ENCODE results near the gene ATG10. TPM values are rescaled to one million over a fixed set of nuclear protein-coding genes. Genes with fewer than 3 reads are reported as not detected.

ATG10 gene
- total and polyA plus RNA-seq, 2 of the 13 experiments (the other 11 are each of a cell fraction or from before 2014, with no cell fraction given): 2.0 to 5.7 TPM

DNA sequence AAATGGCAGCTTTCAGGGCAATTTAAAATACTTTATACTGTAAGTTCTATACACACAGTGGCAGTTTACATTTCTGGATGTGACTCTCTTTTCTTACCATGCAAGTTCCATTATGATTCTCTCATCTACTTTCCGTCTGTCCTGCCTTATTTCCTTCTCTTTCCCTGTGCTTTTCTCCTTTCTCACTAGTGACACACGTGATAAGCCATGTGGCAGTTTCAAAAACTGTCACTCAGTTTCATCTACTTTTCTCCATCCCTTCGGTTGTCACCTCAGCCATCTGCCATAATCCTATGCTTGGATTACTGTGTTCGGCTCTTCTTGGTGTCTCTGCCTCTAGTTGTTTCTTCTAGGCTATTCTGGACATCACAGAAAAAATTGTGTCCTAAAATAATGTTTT, 46.8 kb upstream of the ATG10 start:
- WGBS (ENCODE audit: low lambda C conversion rate): 15% methylated on average over 4 of the region's 4 CpGs
- TF ChIP-seq TFAP4 (IDR thresholded peaks at IDR 0.05; ENCODE audit: borderline replicate concordance, low read depth) (no peak), MNT (IDR thresholded peaks at IDR 0.05) (peak; percentile 76)
- H3K9me3 ChIP-seq (ENCODE audit: low read length): no peaks in the 10 kb centered on the region
- FAIRE-seq (no peak), ATAC-seq (no peak), DNase-seq (ENCODE audit: low spot score) (no peak)
- H3K4me3 ChIP-seq (replicated peaks in 1 of 3; ENCODE audit: insufficient read depth in 1 of 3, low read depth in 2 of 3, low read length in 3 of 3): no peak overlapping the region
- H3K27me3 ChIP-seq (ENCODE audit: control insufficient read depth in 1 of 2, insufficient read depth in 2 of 2, low read length in 2 of 2): no peaks in the 10 kb centered on the region; a peak in 1 of 5 replicates
- ChIA-PET CTCF (ENCODE audit: low intra/inter-chr PET ratio, low total read pairs) (no interaction called here), POLR2A (no interaction called here)
- no peak overlapping the region for H3K9ac ChIP-seq (ENCODE audit: insufficient read depth, low read depth, low read length)
- H2AFZ ChIP-seq (ENCODE audit: low read length): no peak overlapping the region
- no peaks in the 10 kb centered on the region for H3K36me3 ChIP-seq (replicated peaks in 1 of 2; ENCODE audit: control insufficient read depth in 1 of 2, insufficient read depth in 2 of 2, low read length in 2 of 2)
- intact Hi-C loops (cut with micrococcal nuclease; ENCODE audit: unreplicated experiment) (no loop called here), in situ Hi-C loops (cut with HindIII; ENCODE audit: extremely low pct_ligation_motif_present, low pct_unique_long_range_greater_than_20kb) (no loop called here)
- H3K4me2 ChIP-seq (ENCODE audit: low read depth, low read length): no peak overlapping the region
- no peaks in the 10 kb centered on the region for H3K4me1 ChIP-seq (ENCODE audit: insufficient read depth, low read length)
- no TSS peak for BruUV-seq (replicated peaks)
- H4K20me1 ChIP-seq (ENCODE audit: insufficient read depth, low read length): no peaks in the 10 kb centered on the region
- no peak overlapping the region for H3K27ac ChIP-seq (ENCODE audit: extremely low read length, insufficient read depth, low read length)
- H3K79me2 ChIP-seq (ENCODE audit: insufficient read depth, low read length): no peaks in the 10 kb centered on the region

GRCh38 chr5:81925981-81926380, 45.8 kb upstream of the ATG10 start:
- WGBS (ENCODE audit: low lambda C conversion rate): 16% methylated on average over 7 of the region's 7 CpGs
- Histone ChIP-seq H2AFZ (ENCODE audit: low read length) (no peak overlapping the region), H4K20me1 (ENCODE audit: insufficient read depth, low read length) (no peaks in the 10 kb centered on the region), H3K9me3 (ENCODE audit: low read length) (no peaks in the 10 kb centered on the region), H3K27ac (ENCODE audit: extremely low read length, insufficient read depth, low read length) (no peak overlapping the region), H3K4me1 (ENCODE audit: insufficient read depth, low read length) (no peaks in the 10 kb centered on the region), H3K27me3 (ENCODE audit: control insufficient read depth in 1 of 2, insufficient read depth in 2 of 2, low read length in 2 of 2) (no peaks in the 10 kb centered on the region; a peak in 1 of 5 replicates), H3K9ac (ENCODE audit: insufficient read depth, low read depth, low read length) (no peak overlapping the region), H3K4me3 (replicated peaks in 1 of 3; ENCODE audit: insufficient read depth in 1 of 3, low read depth in 2 of 3, low read length in 3 of 3) (no peak overlapping the region), H3K36me3 (replicated peaks in 1 of 2; ENCODE audit: control insufficient read depth in 1 of 2, insufficient read depth in 2 of 2, low read length in 2 of 2) (no peaks in the 10 kb centered on the region), H3K79me2 (ENCODE audit: insufficient read depth, low read length) (no peaks in the 10 kb centered on the region), H3K4me2 (ENCODE audit: low read depth, low read length) (no peak overlapping the region)
- no peak for DNase-seq (ENCODE audit: low spot score)
- intact Hi-C loops (cut with micrococcal nuclease; ENCODE audit: unreplicated experiment): no loop called here
- ATAC-seq: no peak
- CTCF ChIA-PET (ENCODE audit: low intra/inter-chr PET ratio, low total read pairs): no interaction called here
- FAIRE-seq: no peak
- BruUV-seq (replicated peaks): no TSS peak
- in situ Hi-C loops (cut with HindIII; ENCODE audit: extremely low pct_ligation_motif_present, low pct_unique_long_range_greater_than_20kb): no loop called here
- POLR2A ChIA-PET: no interaction called here
- no peak for TF ChIP-seq ZNF138 (CRISPR knock-in tag; IDR thresholded peaks at IDR 0.05; ENCODE audit: low read depth)
- TF ChIP-seq RBM39 (IDR thresholded peaks at IDR 0.05; ENCODE audit: low read depth, low read length, poor library complexity, severe bottlenecking): no peak
- no peak for TF ChIP-seq CEBPB (IDR thresholded peaks at IDR 0.05; ENCODE audit: borderline replicate concordance, low read depth, low read length)
- no peak for TF ChIP-seq ZNF318 (CRISPR knock-in tag; IDR thresholded peaks at IDR 0.05)
- no peak for TF ChIP-seq ZFP82 (CRISPR knock-in tag; IDR thresholded peaks at IDR 0.05; ENCODE audit: borderline replicate concordance)
